SH-SY5Y (cell line): ENCODE measurements around the gene KIF20B.

Source experiments
- GATA2 ChIP-seq: IDR thresholded peaks from 2 replicates; pipeline ENCODE4 v1.6.1; 2011; ENCODE audit warnings: mild to moderate bottlenecking, low read depth, low read length
- GATA3 ChIP-seq: IDR thresholded peaks from 2 replicates; pipeline ENCODE4 v1.6.1; 2011; ENCODE audit warnings: low read depth, mild to moderate bottlenecking, low read length, moderate library complexity

DNA sequence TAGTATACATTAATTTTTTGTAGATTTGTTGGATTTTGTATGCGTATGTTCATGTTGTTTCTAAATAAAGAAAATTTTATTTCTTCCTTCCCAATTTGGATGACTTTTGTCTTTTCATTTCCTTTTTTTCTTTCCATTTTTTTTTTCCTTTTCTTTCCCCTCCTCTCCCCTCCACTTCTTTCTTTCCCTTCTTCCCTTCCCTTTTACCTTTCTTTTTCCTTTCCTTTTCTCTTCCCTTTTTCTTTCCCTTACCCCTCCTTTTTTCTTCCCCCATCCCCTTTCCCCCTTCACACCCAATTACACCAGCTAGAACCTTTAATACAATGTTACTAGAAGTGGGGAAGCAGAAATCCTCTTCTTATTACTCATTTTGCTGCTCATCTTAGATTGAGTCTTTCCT is 6.0 kb downstream of the KIF20B start:
- TF ChIP-seq GATA2 (no peak), GATA3 (no peak)
